H1 (cell line): ENCODE measurements around the gene STXBP6. TPM values are rescaled to one million over a fixed set of nuclear protein-coding genes. Genes with fewer than 3 reads are reported as not detected.

ENCODE experiments used
- CTCF ChIA-PET: fragments of 300-600 bp; sonication (Branson Sonifier 250); formaldehyde crosslinking; loops from one replicate; lab custom pipeline; 2021; ENCODE audit not compliant: partially characterized antibody; lab: Charles Lee
- POLR2A ChIA-PET: fragments of 300-600 bp; sonication (Branson Sonifier 250); formaldehyde crosslinking; loops from one replicate; lab custom pipeline; 2021; ENCODE audit warnings: inconsistent platforms; ENCODE audit not compliant: partially characterized antibody; lab: Charles Lee
- DNase-seq, 2 experiments: peaks; one replicate each; pipeline versions ENCODE4 v3.0.0 to v3.0.0-alpha.2; 2010 to 2022; ENCODE audit warnings: low spot score in 2 of 2, low read depth in 1 of 2, mixed read lengths in 1 of 2
- FAIRE-seq: peaks from 2 replicates; lab custom pipeline; 2011; peaks lifted over from hg19 to GRCh38; lab: Jason Lieb, UNC
- H2AFZ ChIP-seq: 2 replicates; pipeline ENCODE4 v1.8.1; 2012; ENCODE audit warnings: low read length, inconsistent platforms
- H2AK5ac ChIP-seq: 2 replicates; pipeline ENCODE4 v1.6.1; 2013; ENCODE audit warnings: low read depth, low read length
- H2BK120ac ChIP-seq: replicated peaks from 2 replicates; pipeline ENCODE3; 2013; ENCODE audit warnings: low read depth, low read length, inconsistent platforms
- H2BK12ac ChIP-seq: 2 replicates; pipeline ENCODE4 v1.6.1; 2013; ENCODE audit warnings: low read depth, low read length
- H2BK15ac ChIP-seq: 2 replicates; pipeline ENCODE4 v1.6.1; 2013; ENCODE audit warnings: low read length
- H2BK20ac ChIP-seq: 2 replicates; pipeline ENCODE4 v1.6.1; 2013; ENCODE audit warnings: low read length
- H2BK5ac ChIP-seq: 2 replicates; pipeline ENCODE4 v1.6.1; 2013; ENCODE audit warnings: low read depth, low read length
- H3K14ac ChIP-seq: 2 replicates; pipeline ENCODE4 v1.6.1; 2013; ENCODE audit warnings: inconsistent platforms; ENCODE audit not compliant: insufficient read length
- H3K18ac ChIP-seq: 2 replicates; pipeline ENCODE4 v1.6.1; 2013; ENCODE audit warnings: low read length; ENCODE audit errors: extremely low read depth
- H3K23ac ChIP-seq: 2 replicates; pipeline ENCODE4 v1.6.1; 2013; ENCODE audit warnings: inconsistent platforms; ENCODE audit not compliant: insufficient read length
- H3K23me2 ChIP-seq: 2 replicates; pipeline ENCODE4 v1.6.1; 2013; ENCODE audit warnings: low read depth, low read length
- H3K27ac ChIP-seq: 2 replicates; pipeline ENCODE4 v1.6.1; 2011; ENCODE audit warnings: low read depth, low read length, inconsistent platforms
- H3K27me3 ChIP-seq, 4 experiments: replicated peaks in 1 of 4; 1 replicate in 1 of 4; 2 replicates in 3 of 4; pipeline versions ENCODE4 v1.6.1 to v1.8.1; 2011 to 2013; ENCODE audit warnings: low read length in 3 of 4, mild to moderate bottlenecking in 3 of 4, inconsistent platforms in 2 of 4, mixed read lengths in 2 of 4, moderate library complexity in 1 of 4; ENCODE audit not compliant: control insufficient read depth in 3 of 4, insufficient read depth in 3 of 4; ENCODE audit errors: extremely low read depth in 1 of 4
- H3K36me3 ChIP-seq, 4 experiments: 2 replicates each; pipeline versions ENCODE4 v1.6.1 to v1.8.1; 2011 to 2013; ENCODE audit warnings: mild to moderate bottlenecking in 4 of 4, low read length in 3 of 4, moderate library complexity in 2 of 4, control low read depth in 1 of 4, inconsistent platforms in 1 of 4; ENCODE audit not compliant: insufficient read depth in 4 of 4, control insufficient read depth in 2 of 4
- H3K4ac ChIP-seq: replicated peaks from 2 replicates; pipeline ENCODE3; 2013; ENCODE audit warnings: low read length, low read depth, mixed read lengths, inconsistent platforms; ENCODE audit not compliant: insufficient read length
- H3K4me1 ChIP-seq, 4 experiments: replicated peaks in 1 of 4; 1 replicate in 1 of 4; 2 replicates in 3 of 4; pipeline versions ENCODE4 v1.6.1 to v1.8.1; 2011 to 2013; ENCODE audit warnings: low read length in 3 of 4, inconsistent platforms in 2 of 4, mixed read lengths in 1 of 4; ENCODE audit not compliant: insufficient read depth in 4 of 4, control insufficient read depth in 3 of 4
- H3K4me2 ChIP-seq, 2 experiments: 2 replicates each; pipeline versions ENCODE4 v1.6.1 to v1.8.1; 2011 to 2013; ENCODE audit warnings: low read depth in 2 of 2, low read length in 2 of 2, control low read depth in 1 of 2, inconsistent platforms in 1 of 2, mild to moderate bottlenecking in 1 of 2; ENCODE audit not compliant: insufficient read depth in 1 of 2
- H3K4me3 ChIP-seq, 4 experiments: fragments of 200-600, 300-600 bp in 1 of 4; sonication (generic), shearing (Covaris generic), sonication (Bioruptor Twin) in 1 of 4; 2 replicates each; pipeline versions ENCODE4 v1.5.1 to v1.8.1; 2011 to 2016; ENCODE audit warnings: low read length in 4 of 4, low read depth in 3 of 4, control low read depth in 2 of 4, inconsistent platforms in 2 of 4, mild to moderate bottlenecking in 2 of 4, mixed read lengths in 1 of 4, moderate library complexity in 1 of 4; ENCODE audit not compliant: insufficient read depth in 2 of 4; ENCODE audit errors: extremely low read depth in 1 of 4
- H3K56ac ChIP-seq: replicated peaks from 2 replicates; pipeline ENCODE3; 2013; ENCODE audit warnings: low read depth, mild to moderate bottlenecking, mixed read lengths, low read length, inconsistent platforms; ENCODE audit not compliant: insufficient read length
- H3K79me1 ChIP-seq: 2 replicates; pipeline ENCODE4 v1.6.1; 2013; ENCODE audit warnings: low read depth, low read length, control low read depth
- H3K79me2 ChIP-seq, 2 experiments: 2 replicates each; pipeline versions ENCODE4 v1.6.1 to v1.8.1; 2012 to 2013; ENCODE audit warnings: low read length in 2 of 2, mild to moderate bottlenecking in 2 of 2, inconsistent platforms in 1 of 2; ENCODE audit not compliant: insufficient read depth in 2 of 2, control insufficient read depth in 1 of 2
- H3K9ac ChIP-seq, 4 experiments: replicated peaks in 1 of 4; 1 replicate in 1 of 4; 2 replicates in 3 of 4; pipeline versions ENCODE4 v1.6.1 to v1.8.1; 2011 to 2013; ENCODE audit warnings: low read depth in 3 of 4, low read length in 3 of 4, control low read depth in 2 of 4, mild to moderate bottlenecking in 2 of 4, moderate library complexity in 2 of 4, inconsistent platforms in 1 of 4; ENCODE audit errors: extremely low read depth in 1 of 4
- H3K9me3 ChIP-seq, 2 experiments: 2 replicates each; pipeline versions ENCODE4 v1.6.1 to v1.8.1; 2012 to 2013; ENCODE audit warnings: mild to moderate bottlenecking in 2 of 2, moderate library complexity in 2 of 2, control low read depth in 1 of 2, inconsistent platforms in 1 of 2, low read depth in 1 of 2, low read length in 1 of 2, mixed read lengths in 1 of 2; ENCODE audit not compliant: insufficient read depth in 2 of 2
- H4K20me1 ChIP-seq, 2 experiments: replicated peaks in 1 of 2; 2 replicates each; pipeline versions ENCODE3 to v1.8.1; 2011 to 2013; ENCODE audit warnings: inconsistent platforms in 2 of 2, low read length in 2 of 2, mild to moderate bottlenecking in 1 of 2; ENCODE audit not compliant: insufficient read depth in 2 of 2, control insufficient read depth in 1 of 2
- H4K5ac ChIP-seq: 2 replicates; pipeline ENCODE4 v1.6.1; 2013; ENCODE audit warnings: low read length, low read depth, mixed read lengths, inconsistent platforms; ENCODE audit not compliant: insufficient read length
- H4K8ac ChIP-seq: 2 replicates; pipeline ENCODE4 v1.8.0; 2013; ENCODE audit warnings: mild to moderate bottlenecking, moderate library complexity, low read length, inconsistent platforms; ENCODE audit not compliant: insufficient read depth; ENCODE audit errors: extremely low read depth
- H4K91ac ChIP-seq: replicated peaks from 2 replicates; pipeline ENCODE3; 2013; ENCODE audit warnings: low read length, mixed read lengths, inconsistent platforms; ENCODE audit not compliant: insufficient read length
- ASH2L ChIP-seq: fragments of 200-600, 300-600 bp; sonication (generic); IDR thresholded peaks from one replicate; pipeline ENCODE4 v1.7.1; 2017; ENCODE audit warnings: low read length
- BRCA1 ChIP-seq: IDR thresholded peaks from 2 replicates; pipeline ENCODE4 v1.6.1; 2012; ENCODE audit warnings: low read depth, low read length, improper control_type of control experiment
- CHD2 ChIP-seq: IDR thresholded peaks from 2 replicates; pipeline ENCODE4 v1.6.1; 2012; ENCODE audit warnings: low read length, improper control_type of control experiment
- CREB1 ChIP-seq: IDR thresholded peaks from 2 replicates; pipeline ENCODE4 v1.6.1; 2012; ENCODE audit warnings: inconsistent platforms
- FOSL1 ChIP-seq: IDR thresholded peaks from 2 replicates; pipeline ENCODE4 v1.6.1; 2011; ENCODE audit warnings: mild to moderate bottlenecking, low read depth, low read length, moderate library complexity; ENCODE audit not compliant: insufficient read depth
- GTF2F1 ChIP-seq: IDR thresholded peaks from 2 replicates; pipeline ENCODE4 v1.6.1; 2012; ENCODE audit warnings: low read depth, low read length, improper control_type of control experiment, borderline replicate concordance
- HDAC6 ChIP-seq: IDR thresholded peaks from one replicate; pipeline ENCODE4 v1.7.1; 2012; ENCODE audit warnings: low read depth, mild to moderate bottlenecking, inconsistent platforms, low read length, moderate library complexity
- KDM5A ChIP-seq: fragments of 200-600 bp; IDR thresholded peaks from 2 replicates; pipeline ENCODE4 v1.7.1; 2012; ENCODE audit warnings: mild to moderate bottlenecking, low read length, inconsistent platforms, mixed read lengths
- POU5F1 ChIP-seq: IDR thresholded peaks from 2 replicates; pipeline ENCODE4 v1.6.1; 2011; ENCODE audit warnings: low read depth, mild to moderate bottlenecking, low read length, moderate library complexity
- RNF2 ChIP-seq: fragments of 200-900, 300-1000 bp; sonication (generic); IDR thresholded peaks from 2 replicates; pipeline ENCODE4 v1.7.1; 2016; ENCODE audit warnings: borderline replicate concordance, low read depth, mild to moderate bottlenecking, antibody characterized with exemption, low read length; ENCODE audit not compliant: poor library complexity, severe bottlenecking; ENCODE audit errors: missing control alignments
- SP2 ChIP-seq: IDR thresholded peaks from 2 replicates; pipeline ENCODE4 v1.6.1; 2012; ENCODE audit warnings: mild to moderate bottlenecking, low read length, inconsistent platforms
- SP4 ChIP-seq: IDR thresholded peaks from 2 replicates; pipeline ENCODE4 v1.6.1; 2012; ENCODE audit warnings: low read length, inconsistent platforms
- YY1 ChIP-seq: IDR thresholded peaks from 2 replicates; pipeline ENCODE4 v1.6.1; 2011; ENCODE audit warnings: low read depth, mild to moderate bottlenecking, low read length
- WGBS, 2 experiments: shearing (Covaris generic) in 1 of 2; methylation state at CpG; one replicate each; pipeline versions ENCODE4 v1.1.6 to v1.1.7; 2013 to 2015; ENCODE audit warnings: low lambda C conversion rate in 2 of 2, mixed read lengths in 2 of 2, inconsistent platforms in 1 of 2, low coverage in 1 of 2, missing lambda C conversion rate in 1 of 2; ENCODE audit not compliant: insufficient replicate concordance in 2 of 2, insufficient coverage in 1 of 2, insufficient read length in 1 of 2; ENCODE audit errors: extremely low coverage in 1 of 2, missing lambda C conversion rate in 1 of 2; 5-methylcytosine and 5-hydroxymethylcytosine counted together
- polyA plus RNA-seq, 7 experiments: library from polyadenylated mRNA; depleted of rRNA in 3 of 7; stranded (reverse) in 5 of 7; unstranded in 2 of 7; fragments of >200 nt in 5 of 7; fragments of 200-250 nt in 2 of 7; gene quantifications; 1 replicate in 5 of 7; 2 replicates in 1 of 7; 4 replicates in 1 of 7; pipeline versions ENCODE4 v1.2.1 to v1.2.3, GENCODE V29; 2011 to 2013; ENCODE audit warnings: missing spikeins in 2 of 7, mixed read lengths in 2 of 7
- total RNA-seq: library from RNA; stranded (reverse); fragmentation: NEBNext Ultra II Directional; extraction: Animal tissue kit (Norgen Biotek cat#: 25700); gene quantifications from 2 replicates; pipeline ENCODE4 v1.2.1, GENCODE V29; 2021

STXBP6 gene
- total and polyA plus RNA-seq, 2 of the 8 experiments (the other 6 are each of a cell fraction or from before 2014, with no cell fraction given): 9.4 to 18.1 TPM

DNA sequence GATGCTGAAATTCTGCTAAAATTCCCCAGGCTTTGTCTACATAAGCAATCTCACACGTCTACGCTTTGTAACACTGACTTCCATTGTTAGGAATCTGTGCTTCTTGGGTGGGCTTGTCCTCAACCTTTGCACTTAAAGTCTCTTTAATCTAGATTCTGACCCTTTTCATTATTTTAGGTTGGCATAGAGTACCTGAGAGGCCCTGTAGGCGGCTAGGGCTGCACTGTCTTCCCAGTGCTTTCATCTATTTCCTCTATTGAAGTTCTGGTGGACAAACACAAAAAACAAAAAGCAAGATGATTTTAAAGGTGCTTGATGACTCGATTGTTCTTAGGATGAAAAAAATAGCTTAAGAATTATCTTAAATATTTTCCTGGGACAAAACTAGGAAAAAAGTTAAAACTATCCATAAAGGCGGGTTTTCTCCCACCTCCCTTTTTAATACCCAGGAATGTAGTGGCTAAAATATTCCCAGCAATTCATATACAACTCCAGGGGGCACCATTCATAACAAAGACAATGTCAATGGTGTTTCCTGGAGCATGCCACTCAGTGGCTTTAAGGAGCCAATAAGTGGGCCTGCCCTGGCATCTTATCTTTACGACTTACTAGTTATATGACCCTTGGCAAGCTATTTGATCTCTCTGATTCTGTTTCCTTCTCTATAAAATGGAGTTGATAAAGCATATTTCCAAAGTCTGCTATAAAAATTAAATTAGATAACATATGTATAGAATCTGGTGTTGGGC, 197.5 kb downstream of the STXBP6 start:
- H4K5ac ChIP-seq: no peak overlapping the region
- no peaks in the 10 kb centered on the region for H4K20me1 ChIP-seq
- DNase-seq: no peak
- H3K27ac ChIP-seq: no peak overlapping the region
- no peak overlapping the region for H2AK5ac ChIP-seq
- H3K23ac ChIP-seq: no peak overlapping the region
- 62% methylated on average over 6 of the region's 6 CpGs; no CpG with 5 or more reads in 1 of the 2 experiments for WGBS, 2 experiments
- no peak overlapping the region for H4K8ac ChIP-seq
- no peak overlapping the region for H4K91ac ChIP-seq
- H2BK5ac ChIP-seq: no peak overlapping the region
- no peak overlapping the region for H2BK20ac ChIP-seq
- no peak overlapping the region for H3K56ac ChIP-seq
- ChIA-PET CTCF (interaction anchor here (0.6 to 1.6 kb wide), 5 partner anchors 8 to 1559 kb away, joined by 3 to 4 read pairs (median 3); no protein-coding TSS in a partner anchor), POLR2A (no interaction called here)
- H3K36me3 ChIP-seq: no peaks in the 10 kb centered on the region
- no peak overlapping the region for H2BK15ac ChIP-seq
- no peak overlapping the region for H3K9ac ChIP-seq
- no peak overlapping the region for H3K14ac ChIP-seq
- TF ChIP-seq FOSL1 (no peak), RNF2 (no peak), SP4 (no peak), ASH2L (no peak), HDAC6 (no peak), POU5F1 (no peak), BRCA1 (no peak), CREB1 (no peak), CHD2 (no peak), GTF2F1 (no peak), YY1 (no peak), SP2 (no peak), KDM5A (no peak)
- H3K79me1 ChIP-seq: no peaks in the 10 kb centered on the region
- H3K18ac ChIP-seq: no peak overlapping the region
- no peak overlapping the region for H3K4me2 ChIP-seq
- FAIRE-seq: peak; percentile 71
- peaks cover 0 to 14% (median 8%) of the 10 kb centered on the region in 4 experiments; a peak in 5 of 7 replicates for H3K4me1 ChIP-seq
- peak overlapping the region; percentile 20; the same call in 1 of the 2 replicates for H2BK12ac ChIP-seq
- H3K9me3 ChIP-seq: no peaks in the 10 kb centered on the region
- H3K27me3 ChIP-seq: no peaks in the 10 kb centered on the region
- no peaks in the 10 kb centered on the region for H3K79me2 ChIP-seq
- H2AFZ ChIP-seq: no peak overlapping the region
- no peak overlapping the region for H2BK120ac ChIP-seq
- H3K23me2 ChIP-seq: no peaks in the 10 kb centered on the region
- no peak overlapping the region for H3K4ac ChIP-seq
- H3K4me3 ChIP-seq: no peak overlapping the region; a peak in 1 of 8 replicates
